ENCODE results near the gene TBC1D22A. TPM values are rescaled to one million over a fixed set of nuclear protein-coding genes. Genes with fewer than 3 reads are reported as not detected.

TBC1D22A gene
- total and polyA plus RNA-seq, 2 experiments from 2014 or later: 9.6 to 13.3 TPM

GRCh38 chr22:46890819-46891218, 128.4 kb downstream of the TBC1D22A start:
- DNase-seq (ENCODE audit: low spot score): no peak
- H3K9me3 Mint-ChIP-seq: no peaks in the 10 kb centered on the region
- peak overlapping the region; percentile 39; the same call in 1 of the 2 replicates for H3K27ac Mint-ChIP-seq

More at GRCh38 chr22:46890819-46891218, 128.4 kb downstream of the TBC1D22A start:
- H3K36me3 ChIP-seq (ENCODE audit: insufficient read depth): no peaks in the 10 kb centered on the region
- no peaks in the 10 kb centered on the region for H3K9me2 ChIP-seq (ENCODE audit: insufficient read depth)
- ATAC-seq: no peak; the same call in 2 of the 3 replicates
- H3K27me3 Mint-ChIP-seq (ENCODE audit: insufficient read depth, low read depth, poor library complexity): peaks cover 2% of the 10 kb centered on the region
- no peak overlapping the region for H2AFZ ChIP-seq
- TF ChIP-seq EZH2 (IDR thresholded peaks at IDR 0.05; ENCODE audit: low read depth, unreplicated experiment): no peak
- TF ChIP-seq JUNB (IDR thresholded peaks at IDR 0.05; ENCODE audit: unreplicated experiment): no peak
- TF ChIP-seq ZNF462 (CRISPR knock-in tag; IDR thresholded peaks at IDR 0.05): no peak
- H3K4me3 Mint-ChIP-seq: no peak overlapping the region
- no peaks in the 10 kb centered on the region for H3F3A ChIP-seq (replicated peaks; ENCODE audit: low read depth)
- peaks cover 8% of the 10 kb centered on the region; the same call in 1 of the 3 replicates for H3K36me3 Mint-ChIP-seq (ENCODE audit: low read depth)
- H3K79me2 ChIP-seq (replicated peaks; ENCODE audit: insufficient read depth): peaks cover 6% of the 10 kb centered on the region; the same call in 1 of the 2 replicates
- no peaks in the 10 kb centered on the region for H3K4me1 Mint-ChIP-seq
- H3K4me3 ChIP-seq: no peak overlapping the region
- no peaks in the 10 kb centered on the region for H3K4me1 ChIP-seq (ENCODE audit: insufficient read depth)
- H3K4me2 ChIP-seq: no peak overlapping the region
- H3K27ac ChIP-seq (ENCODE audit: low read depth): no peak overlapping the region
- no peaks in the 10 kb centered on the region; the same call in 1 of the 2 replicates for H4K20me1 ChIP-seq (replicated peaks; ENCODE audit: insufficient read depth)
- H3K27me3 ChIP-seq (ENCODE audit: insufficient read depth): no peaks in the 10 kb centered on the region
